ENCODE results near the gene SPATA33.

GRCh38 chr16:89642574-89642973 is 15.1 kb upstream of the SPATA33 start:
- no peak for TF ChIP-seq POLR2A (IDR thresholded peaks at IDR 0.05; ENCODE audit: low read length)
- TF ChIP-seq GATA1 (IDR thresholded peaks at IDR 0.05; ENCODE audit: low read depth, low read length): no peak
